Pancreas (tissue), 10 donors: ENCODE data around the gene ZNF222. TPM values are rescaled to one million over a fixed set of nuclear protein-coding genes. Genes with fewer than 3 reads are reported as not detected.

Source experiments
- ATAC-seq, 4 donors: fragments of 200-7000 bp; cut with Tn5 transposase; one replicate each; pipeline versions ENCODE4 v1.8.0 to v1.9.1; 2020; ENCODE audit warnings: mild to moderate bottlenecking in 4 of 4, moderate library complexity in 4 of 4
- DNase-seq, 6 donors: peaks; one replicate each; pipeline ENCODE4 v3.0.0-alpha.2; 2020
- FAIRE-seq: peaks from 2 replicates; lab custom pipeline; 2012; peaks lifted over from hg19 to GRCh38; lab: Jason Lieb, UNC
- H3K27ac ChIP-seq, 4 donors: fragments of 200-600 bp; sonication (generic); 1 replicate in 3 of 4; 2 replicates in 1 of 4; pipeline versions ENCODE4 v1.5.0 to v1.8.0; 2020
- H3K27me3 ChIP-seq, 4 donors: fragments of 200-600 bp; one replicate each; pipeline ENCODE4 v1.8.0; 2021
- H3K36me3 ChIP-seq, 3 donors: fragments of 200-600 bp; sonication (generic) in 1 of 3; one replicate each; pipeline versions ENCODE4 v1.5.0 to v1.8.0; 2020 to 2021
- H3K4me1 ChIP-seq, 3 donors: fragments of 200-600 bp; one replicate each; pipeline ENCODE4 v1.8.0; 2021
- H3K4me3 ChIP-seq, 4 donors: fragments of 200-600 bp; sonication (generic) in 2 of 4; one replicate each; pipeline versions ENCODE4 v1.5.0 to v1.8.0; 2020 to 2021
- H3K9me3 ChIP-seq, 4 donors: fragments of 200-600 bp; one replicate each; pipeline ENCODE4 v1.8.0; 2021
- CTCF ChIP-seq, 4 donors: fragments of 200-600 bp; sonication (generic) in 3 of 4; IDR thresholded peaks; one replicate each; pipeline versions ENCODE4 v1.5.0 to v1.8.0; 2021; ENCODE audit warnings: antibody characterized with exemption in 4 of 4
- WGBS, 2 donors: extraction: QIAGEN DNeasy Blood & Tissue Kit; methylation state at CpG; one replicate each; pipeline ENCODE4 v1.1.7; 2013; 5-methylcytosine and 5-hydroxymethylcytosine counted together
- intact Hi-C, 3 donors: fragments of 100-400 bp; cut with DNase I; formaldehyde crosslinking; loops; one replicate each; pipeline versions ENCODE4 v1.11.1 to v1.14.2; 2022
- polyA plus RNA-seq, 2 donors: library from polyadenylated mRNA; stranded (reverse); fragments of 200-250 nt; gene quantifications; one replicate each; pipeline ENCODE4 v1.2.3, GENCODE V29; 2013
- total RNA-seq, 6 donors: library from RNA; stranded (reverse); fragmentation: NEBNext Ultra II Directional in 4 of 6; extraction: Animal tissue kit (Norgen Biotek cat#: 25700) in 4 of 6; gene quantifications; one replicate each; pipeline versions ENCODE4 v1.2.1 to v1.2.4, GENCODE V29; 2021 to 2023
- donor health status: healthy with polysubstance abuse.
- donor health status: DM: no; HTN: no; CAD: no; lungs with moderate emphysema.
- donor health status: DM: no; HTN: no; CAD: no.
- donor health status: control.
- donor health status: control.
- donor health status: Bipolar disorder and iron deficiency.
- donor health status: DM: yes; HTN: yes; CAD: no.
- donor health status: DM: no; HTN: no; CAD: no.
- donor health status: DM: no; HTN: no; CAD: no.
- donor health status: DM: yes; HTN: yes; CAD: no.

ZNF222 gene
- total and polyA plus RNA-seq, 8 donors, result 1.2 to 3.6 (median 1.5) TPM

- no peak overlapping the region for H3K27ac ChIP-seq
- intact Hi-C loops, result no loop called here
- peaks cover 0 to 8% (median 0%) of the 10 kb centered on the region in 3 donors for H3K4me1 ChIP-seq
- no peak overlapping the region for H3K4me3 ChIP-seq
- H3K36me3 ChIP-seq, result no peaks in the 10 kb centered on the region
- no peaks in the 10 kb centered on the region for H3K9me3 ChIP-seq
- FAIRE-seq (no peak), ATAC-seq (no peak), DNase-seq (no peak)
- H3K27me3 ChIP-seq, result no peaks in the 10 kb centered on the region
- no peak for TF ChIP-seq CTCF (IDR thresholded peaks at IDR 0.05)
Measured at GRCh38 chr19:44021221-44021620, 4.0 kb upstream of the ZNF222 start.

GRCh38 chr19:44024900-44025216, 321 bp upstream of the ZNF222 start:
- H3K27ac ChIP-seq, result no peak overlapping the region
- no peak for DNase-seq

GRCh38 chr19:44026622-44027021, 1.4 kb downstream of the ZNF222 start:
- Histone ChIP-seq H3K36me3 (peaks cover 0 to 46% (median 17%) of the 10 kb centered on the region in 3 donors), H3K27ac (no peak overlapping the region), H3K4me3 (no peak overlapping the region), H3K4me1 (peaks cover 0 to 8% (median 0%) of the 10 kb centered on the region in 3 donors), H3K9me3 (peaks cover 0 to 5% (median 0%) of the 10 kb centered on the region in 4 donors), H3K27me3 (no peaks in the 10 kb centered on the region)
- no peak for TF ChIP-seq CTCF (IDR thresholded peaks at IDR 0.05)
- FAIRE-seq, result no peak
- intact Hi-C loops, result no loop called here
- no peak for DNase-seq
- 96 to 98% methylated on average over 6 of the region's 6 CpGs for WGBS, 2 donors
- no peak for ATAC-seq

More at GRCh38 chr19:44024900-44025216, 321 bp upstream of the ZNF222 start:
- no peaks in the 10 kb centered on the region for H3K27me3 ChIP-seq
- H3K9me3 ChIP-seq, result peaks cover 0 to 5% (median 0%) of the 10 kb centered on the region in 4 donors
- ATAC-seq (no peak), FAIRE-seq (no peak)
- TF ChIP-seq CTCF (IDR thresholded peaks at IDR 0.05), result no peak
- peaks cover 0 to 29% (median 7%) of the 10 kb centered on the region in 3 donors for H3K36me3 ChIP-seq
- H3K4me1 ChIP-seq, result peaks cover 0 to 8% (median 0%) of the 10 kb centered on the region in 3 donors
- 40 to 41% methylated on average over 4 of the region's 4 CpGs for whole genome bisulfite sequencing, 2 donors
- intact Hi-C loops, result no loop called here
- H3K4me3 ChIP-seq, result peak overlapping the region; percentile 49 to 81 (median 58)

- no peak for ATAC-seq
Measured at GRCh38 chr19:44032001-44032610, 6.9 kb downstream of the ZNF222 start.

More at GRCh38 chr19:44032001-44032610, 6.9 kb downstream of the ZNF222 start:
- FAIRE-seq (no peak), DNase-seq (no peak)
- peaks cover 0 to 10% (median 4%) of the 10 kb centered on the region in 4 donors for H3K9me3 ChIP-seq
- H3K4me1 ChIP-seq, result no peaks in the 10 kb centered on the region
- TF ChIP-seq CTCF (IDR thresholded peaks at IDR 0.05), result no peak
- H3K27ac ChIP-seq, result no peak overlapping the region
- H3K36me3 ChIP-seq, result peaks cover 0 to 52% (median 17%) of the 10 kb centered on the region in 3 donors
- H3K4me3 ChIP-seq, result no peak overlapping the region
- no peaks in the 10 kb centered on the region for H3K27me3 ChIP-seq
- 83% methylated on average over 1 of the region's 1 CpG for WGBS, 2 donors
- intact Hi-C loops, result no loop called here
